K562 (cell line): ENCODE data around the gene TMEM181. TPM values are rescaled to one million over a fixed set of nuclear protein-coding genes. Genes with fewer than 3 reads are reported as not detected.

Source experiments
- AFF4 ChIP-seq: sonication (generic); formaldehyde crosslinking; IDR thresholded peaks from 2 replicates; pipeline ENCODE4 v1.8.0; 2023; ENCODE audit warnings: mild to moderate bottlenecking, missing genetic modification reagents
- E2F3 ChIP-seq: fragments of 250-450 bp; sonication (Bioruptor Pico); IDR thresholded peaks from 2 replicates; pipeline ENCODE4 v1.4.0; 2020; ENCODE audit warnings: mild to moderate bottlenecking
- GATAD2B ChIP-seq: fragments of 450-650 bp; IDR thresholded peaks from 2 replicates; pipeline ENCODE4 v1.6.1; 2017; ENCODE audit warnings: mild to moderate bottlenecking, borderline replicate concordance
- GTF2A2 ChIP-seq: IDR thresholded peaks from 2 replicates; pipeline ENCODE4 v1.6.1; 2016; ENCODE audit warnings: mild to moderate bottlenecking, missing genetic modification characterization, missing compliant biosample characterization
- HDAC3 ChIP-seq: fragments of 450-650 bp; IDR thresholded peaks from 2 replicates; pipeline ENCODE4 v1.6.1; 2018; ENCODE audit warnings: borderline replicate concordance, mild to moderate bottlenecking, moderate library complexity; ENCODE audit not compliant: partially characterized antibody
- HINFP ChIP-seq: fragments of 450-650 bp; conservative IDR thresholded peaks from 2 replicates; pipeline ENCODE4 v1.6.1; 2016; ENCODE audit warnings: missing genetic modification characterization, low read depth, mild to moderate bottlenecking, control low read depth, missing compliant biosample characterization
- MTF1 ChIP-seq: fragments of 250-450 bp; sonication (Bioruptor Pico); IDR thresholded peaks from 2 replicates; pipeline ENCODE4 v1.9.0; 2021; ENCODE audit warnings: moderate library complexity, mild to moderate bottlenecking, inconsistent platforms, borderline replicate concordance
- NBN ChIP-seq: fragments of 450-650 bp; IDR thresholded peaks from 2 replicates; pipeline ENCODE4 v1.6.1; 2016; ENCODE audit warnings: low read depth, mild to moderate bottlenecking
- PHF21A ChIP-seq: fragments of 450-650 bp; IDR thresholded peaks from 2 replicates; pipeline ENCODE4 v1.6.1; 2017; ENCODE audit warnings: low read depth, borderline replicate concordance
- SAP30 ChIP-seq: fragments of 200-600 bp; sonication (generic); IDR thresholded peaks from 2 replicates; pipeline ENCODE4 v1.6.1; 2012; ENCODE audit warnings: borderline replicate concordance, low read depth, mild to moderate bottlenecking, moderate library complexity, low read length, control low read depth, inconsistent platforms; ENCODE audit not compliant: insufficient read depth, poor library complexity, severe bottlenecking
- SREBF2 ChIP-seq: sonication (generic); formaldehyde crosslinking; IDR thresholded peaks from 2 replicates; pipeline ENCODE4 v1.4.0; 2020; ENCODE audit warnings: mild to moderate bottlenecking, missing genetic modification reagents
- ZBTB26 ChIP-seq: fragments of 450-650 bp; formaldehyde crosslinking; IDR thresholded peaks from 2 replicates; pipeline ENCODE4 v1.4.0; 2022; ENCODE audit warnings: missing genetic modification characterization
- ZBTB49 ChIP-seq: sonication (generic); formaldehyde crosslinking; IDR thresholded peaks from 2 replicates; pipeline ENCODE4 v1.8.0; 2022; ENCODE audit warnings: missing genetic modification reagents, mild to moderate bottlenecking, borderline replicate concordance
- ZFP91 ChIP-seq: sonication (generic); formaldehyde crosslinking; IDR thresholded peaks from 2 replicates; pipeline ENCODE4 v1.8.0; 2022; ENCODE audit warnings: mild to moderate bottlenecking, missing genetic modification reagents
- ZNF316 ChIP-seq: fragments of 450-650 bp; IDR thresholded peaks from 2 replicates; pipeline ENCODE4 v1.6.1; 2016
- polyA plus RNA-seq, 8 experiments: library from polyadenylated mRNA; depleted of rRNA in 4 of 8; stranded (reverse) in 5 of 8; unstranded in 3 of 8; fragments of >200 nt; fragmentation: Nextera tagmentation in 2 of 8; fragmentation: Illumina TruSeq in 1 of 8; extraction: Ambion mirVana in 2 of 8; extraction: Trizol in 1 of 8; gene quantifications; 2 replicates each; pipeline versions ENCODE4 v1.2.1 to v1.2.3, GENCODE V29; 2011 to 2014; ENCODE audit warnings: inconsistent platforms in 1 of 8, missing spikeins in 1 of 8
- total RNA-seq, 7 experiments: library from RNA; depleted of rRNA in 6 of 7; stranded (reverse); fragments of >200 nt in 6 of 7; fragmentation: Illumina TruSeq in 2 of 7; extraction: Trizol in 2 of 7; gene quantifications; 2 replicates each; pipeline versions ENCODE4 v1.2.1 to v1.2.3, GENCODE V29; 2011 to 2021; ENCODE audit warnings: low replicate concordance in 1 of 7

Gene TMEM181
- total and polyA plus RNA-seq, 9 of the 15 experiments (the other 6 are each of a cell fraction or from before 2014, with no cell fraction given) = 5.6 to 27.2 (median 19.9) TPM

GRCh38 chr6:158536084-158536890 is 23.6 kb upstream of the TMEM181 start (continued):
- TF ChIP-seq ZFP91 (CRISPR knock-in tag) = no peak
- TF ChIP-seq ZBTB26 (CRISPR knock-in tag) = no peak
- peak; percentile 94; the same call in 1 of the 2 replicates for TF ChIP-seq PHF21A
- peak; percentile 56; the same call in 1 of the 2 replicates for TF ChIP-seq AFF4 (CRISPR knock-in tag)
- no peak for TF ChIP-seq GTF2A2 (tag)
- peak; percentile 23; the same call in 1 of the 2 replicates for TF ChIP-seq E2F3 (CRISPR knock-in tag)
- TF ChIP-seq SREBF2 (CRISPR knock-in tag) = no peak
- TF ChIP-seq HDAC3 = no peak
- TF ChIP-seq HINFP (tag) = peak; percentile 90
- TF ChIP-seq ZBTB49 (CRISPR knock-in tag) = no peak
- no peak for TF ChIP-seq MTF1 (CRISPR knock-in tag)
- peak; percentile 38 for TF ChIP-seq SAP30
- no peak for TF ChIP-seq NBN
- no peak for TF ChIP-seq ZNF316
- TF ChIP-seq GATAD2B = peak; percentile 38; the same call in 1 of the 2 replicates
